SK-N-SH (cell line): Measurements from ENCODE around the gene CTCFL. TPM values are rescaled to one million over a fixed set of nuclear protein-coding genes. Genes with fewer than 3 reads are reported as not detected.
A peak's percentile ranks its signal among the peaks of the same experiment; 100 is the strongest.

Source experiments
- CTCF ChIA-PET: fragments of 300-600, 350-600 bp; formaldehyde crosslinking; extraction: SDS; loops from one replicate; lab custom pipeline; 2021; lab: Yijun Ruan, JAX
- POLR2A ChIA-PET: fragments of 350-600 bp; sonication (Branson Sonifier 250); formaldehyde crosslinking; extraction: SDS; loops from one replicate; lab custom pipeline; 2020; ENCODE audit warnings: antibody characterized with exemption, inconsistent platforms; lab: Yijun Ruan, JAX
- DNase-seq: peaks from one replicate; pipeline ENCODE4 v3.0.0; 2012
- H2AFZ ChIP-seq: fragments of 200-600 bp; sonication (generic); 2 replicates; pipeline ENCODE4 v1.8.1; 2016; ENCODE audit warnings: antibody characterized with exemption, mild to moderate bottlenecking, low read depth
- H3F3A ChIP-seq: fragments of 200-600 bp; sonication (generic); replicated peaks from 2 replicates; pipeline ENCODE3; 2016; ENCODE audit warnings: antibody characterized with exemption, mild to moderate bottlenecking; ENCODE audit not compliant: insufficient read depth
- H3K27ac ChIP-seq, 2 experiments: fragments of 200-500 bp in 1 of 2; fragments of 200-600 bp in 1 of 2; sonication (Bioruptor generic) in 1 of 2; sonication (generic), shearing (Covaris generic) in 1 of 2; 2 replicates each; pipeline versions ENCODE4 v1.5.1 to v1.6.1; 2014 to 2016; ENCODE audit warnings: low read depth in 2 of 2, inconsistent platforms in 1 of 2, low read length in 1 of 2, mild to moderate bottlenecking in 1 of 2, mixed read lengths in 1 of 2
- H3K27me3 ChIP-seq: fragments of 200-600 bp; sonication (generic), shearing (Covaris generic); 2 replicates; pipeline ENCODE4 v1.6.1; 2016; ENCODE audit warnings: mixed run types; ENCODE audit not compliant: insufficient read depth
- H3K36me3 ChIP-seq, 2 experiments: fragments of 200-500 bp in 1 of 2; fragments of 200-600 bp in 1 of 2; sonication (Bioruptor generic) in 1 of 2; sonication (generic) in 1 of 2; replicated peaks in 1 of 2; 2 replicates each; pipeline versions ENCODE3 to v1.5.1; 2014 to 2016; ENCODE audit warnings: low read length in 1 of 2, mild to moderate bottlenecking in 1 of 2; ENCODE audit not compliant: insufficient read depth in 2 of 2, control insufficient read depth in 1 of 2
- H3K4me1 ChIP-seq, 2 experiments: fragments of 200-500 bp in 1 of 2; fragments of 200-600 bp in 1 of 2; sonication (Bioruptor generic) in 1 of 2; sonication (generic), shearing (Covaris generic) in 1 of 2; 2 replicates each; pipeline versions ENCODE4 v1.5.1 to v1.6.1; 2014 to 2016; ENCODE audit warnings: low read depth in 1 of 2, low read length in 1 of 2, mixed run types in 1 of 2; ENCODE audit not compliant: insufficient read depth in 2 of 2, control insufficient read depth in 1 of 2
- H3K4me2 ChIP-seq: fragments of 200-600 bp; sonication (generic), shearing (Covaris generic); 2 replicates; pipeline ENCODE4 v1.6.1; 2017; ENCODE audit warnings: mixed run types
- H3K4me3 ChIP-seq, 2 experiments: fragments of 200-500 bp in 1 of 2; fragments of 200-600 bp in 1 of 2; sonication (Bioruptor generic) in 1 of 2; sonication (generic), shearing (Covaris generic) in 1 of 2; 2 replicates each; pipeline versions ENCODE4 v1.5.1 to v1.8.1; 2014 to 2016; ENCODE audit warnings: low read depth in 2 of 2, inconsistent platforms in 1 of 2, low read length in 1 of 2, mild to moderate bottlenecking in 1 of 2, mixed read lengths in 1 of 2, moderate library complexity in 1 of 2
- H3K79me2 ChIP-seq: fragments of 200-600 bp; sonication (generic); 2 replicates; pipeline ENCODE4 v1.8.1; 2017; ENCODE audit warnings: mild to moderate bottlenecking; ENCODE audit not compliant: insufficient read depth
- H3K9ac ChIP-seq: fragments of 200-600 bp; sonication (generic); 2 replicates; pipeline ENCODE4 v1.6.1; 2017; ENCODE audit warnings: mixed run types
- H3K9me2 ChIP-seq: fragments of 200-600 bp; sonication (generic); 2 replicates; pipeline ENCODE4 v1.6.1; 2017; ENCODE audit warnings: mixed run types
- H3K9me3 ChIP-seq: fragments of 200-600 bp; sonication (generic); 2 replicates; pipeline ENCODE4 v1.6.1; 2017; ENCODE audit warnings: mixed run types, mild to moderate bottlenecking, moderate library complexity
- H4K20me1 ChIP-seq: fragments of 200-600 bp; sonication (generic); 2 replicates; pipeline ENCODE4 v1.6.1; 2017; ENCODE audit warnings: mild to moderate bottlenecking, mixed run types; ENCODE audit not compliant: insufficient read depth
- ELF1 ChIP-seq: IDR thresholded peaks from 2 replicates; pipeline ENCODE4 v1.4.0; 2012
- EP300 ChIP-seq, 2 experiments: IDR thresholded peaks; 2 replicates each; pipeline versions ENCODE4 v1.4.0 to v1.6.1; 2012; ENCODE audit warnings: borderline replicate concordance in 1 of 2, low read depth in 1 of 2, low read length in 1 of 2
- FOXJ3 ChIP-seq: sonication (generic); formaldehyde crosslinking; IDR thresholded peaks from 2 replicates; pipeline ENCODE4 v1.5.1; 2020; ENCODE audit warnings: mild to moderate bottlenecking, missing genetic modification reagents
- GATA2 ChIP-seq: sonication (generic); formaldehyde crosslinking; IDR thresholded peaks from 2 replicates; pipeline ENCODE4 v1.5.0; 2020; ENCODE audit warnings: mild to moderate bottlenecking, missing genetic modification reagents
- JUND ChIP-seq: IDR thresholded peaks from 2 replicates; pipeline ENCODE4 v1.4.0; 2012
- MEF2A ChIP-seq: IDR thresholded peaks from 2 replicates; pipeline ENCODE4 v1.4.0; 2012; ENCODE audit warnings: low read depth, borderline replicate concordance
- RAD21 ChIP-seq: IDR thresholded peaks from 2 replicates; pipeline ENCODE4 v1.6.1; 2012; ENCODE audit warnings: mild to moderate bottlenecking, low read length
- RFX5 ChIP-seq: IDR thresholded peaks from 2 replicates; pipeline ENCODE4 v1.6.1; 2012; ENCODE audit warnings: mild to moderate bottlenecking, improper control_type of control experiment, low read length
- RXRA ChIP-seq: IDR thresholded peaks from 2 replicates; pipeline ENCODE4 v1.4.0; 2012; ENCODE audit warnings: low read depth, mild to moderate bottlenecking, borderline replicate concordance
- SIN3A ChIP-seq: IDR thresholded peaks from 2 replicates; pipeline ENCODE4 v1.6.1; 2012; ENCODE audit warnings: low read depth, mild to moderate bottlenecking, low read length, moderate library complexity, borderline replicate concordance
- SMC3 ChIP-seq: IDR thresholded peaks from 2 replicates; pipeline ENCODE4 v1.6.1; 2012; ENCODE audit warnings: low read depth, low read length, improper control_type of control experiment
- TAF1 ChIP-seq: IDR thresholded peaks from 2 replicates; pipeline ENCODE4 v1.6.1; 2012; ENCODE audit warnings: low read depth, mild to moderate bottlenecking, low read length, moderate library complexity, borderline replicate concordance
- TCF12 ChIP-seq: IDR thresholded peaks from 2 replicates; pipeline ENCODE4 v1.4.0; 2012
- YY1 ChIP-seq: IDR thresholded peaks from 2 replicates; pipeline ENCODE4 v1.4.0; 2012; ENCODE audit warnings: low read depth, mild to moderate bottlenecking
- WGBS: methylation state at CpG from one replicate; pipeline ENCODE4 v1.1.6; 2017; ENCODE audit warnings: low lambda C conversion rate; 5-methylcytosine and 5-hydroxymethylcytosine counted together
- polyA plus RNA-seq, 3 experiments: library from polyadenylated mRNA; depleted of rRNA; stranded (reverse); fragments of >200 nt; gene quantifications; 2 replicates each; pipeline ENCODE4 v1.2.3, GENCODE V29; 2012
- TF ChIP-seq, protein P1 (sequence below): IDR thresholded peaks from 2 replicates; pipeline ENCODE4 v1.4.0; 2012; ENCODE audit warnings: low read depth
- TF ChIP-seq, protein P2 (sequence below): IDR thresholded peaks from 2 replicates; pipeline ENCODE4 v1.4.0; 2012; ENCODE audit warnings: low read depth, borderline replicate concordance
- TF ChIP-seq, protein P3 (sequence below): fragments of 150-350 bp; IDR thresholded peaks from 2 replicates; pipeline ENCODE4 v1.6.1; 2017; ENCODE audit warnings: antibody characterized with exemption, low read length, low read depth, borderline replicate concordance
- TF ChIP-seq, protein P4 (sequence below): IDR thresholded peaks from 2 replicates; pipeline ENCODE4; 2012

The CTCFL gene
- polyA plus RNA-seq, 1 of the 3 experiments (the other 2 are of a cell fraction), result not detected

DNA sequence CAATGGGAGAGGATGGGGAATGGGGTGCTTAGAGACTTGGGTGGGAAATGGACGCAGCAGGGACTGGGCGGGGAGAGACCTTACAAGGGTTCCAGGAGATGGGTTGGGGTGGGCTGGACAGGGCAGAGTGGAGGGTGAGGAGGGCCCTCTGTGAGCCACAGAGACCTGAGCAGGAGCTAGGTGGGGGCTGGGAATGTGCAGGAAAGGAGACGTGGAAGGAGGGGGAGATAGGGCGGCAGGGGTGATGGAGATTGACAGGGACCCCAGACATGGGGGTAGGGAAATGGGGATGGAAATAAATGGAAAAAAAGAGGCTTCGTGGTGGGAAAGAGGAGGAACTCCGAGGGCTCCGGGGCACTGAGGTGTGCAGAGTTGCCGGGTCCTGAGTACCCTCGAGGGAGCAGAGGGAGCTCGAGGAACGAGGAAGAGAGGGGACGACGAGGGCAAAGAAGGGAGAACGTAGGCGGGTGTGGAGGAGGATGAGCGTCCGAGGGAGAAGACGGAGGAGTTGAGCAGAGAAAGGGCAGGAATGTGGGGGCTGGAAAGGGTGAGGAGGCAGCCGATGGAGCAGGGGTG, 2.0 kb upstream of the CTCFL start:
- H3K4me2 ChIP-seq, result no peak overlapping the region
- H3K27ac ChIP-seq, result no peak overlapping the region
- no peak for DNase-seq
- H3K36me3 ChIP-seq, result no peaks in the 10 kb centered on the region
- H3K4me3 ChIP-seq, result no peak overlapping the region
- no peaks in the 10 kb centered on the region for H3K9me3 ChIP-seq
- POLR2A ChIA-PET, result no interaction called here
- H2AFZ ChIP-seq, result no peak overlapping the region
- CTCF ChIA-PET, result interaction anchor here (0.9 to 2.1 kb wide), 7 partner anchors 11 to 69 kb away, joined by 3 to 8 read pairs (median 4); no protein-coding TSS in a partner anchor
- no peaks in the 10 kb centered on the region for H3K27me3 ChIP-seq
- H3K79me2 ChIP-seq, result no peaks in the 10 kb centered on the region
- WGBS, result 67% methylated on average over 19 of the region's 19 CpGs
- H3F3A ChIP-seq, result no peaks in the 10 kb centered on the region
- H4K20me1 ChIP-seq, result no peaks in the 10 kb centered on the region
- no peaks in the 10 kb centered on the region for H3K9me2 ChIP-seq
- no peak overlapping the region for H3K9ac ChIP-seq
- TF ChIP-seq, protein P1, sequence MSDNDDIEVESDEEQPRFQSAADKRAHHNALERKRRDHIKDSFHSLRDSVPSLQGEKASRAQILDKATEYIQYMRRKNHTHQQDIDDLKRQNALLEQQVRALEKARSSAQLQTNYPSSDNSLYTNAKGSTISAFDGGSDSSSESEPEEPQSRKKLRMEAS, result no peak
- TF ChIP-seq, protein P2, sequence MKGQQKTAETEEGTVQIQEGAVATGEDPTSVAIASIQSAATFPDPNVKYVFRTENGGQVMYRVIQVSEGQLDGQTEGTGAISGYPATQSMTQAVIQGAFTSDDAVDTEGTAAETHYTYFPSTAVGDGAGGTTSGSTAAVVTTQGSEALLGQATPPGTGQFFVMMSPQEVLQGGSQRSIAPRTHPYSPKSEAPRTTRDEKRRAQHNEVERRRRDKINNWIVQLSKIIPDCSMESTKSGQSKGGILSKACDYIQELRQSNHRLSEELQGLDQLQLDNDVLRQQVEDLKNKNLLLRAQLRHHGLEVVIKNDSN, result no peak
- TF ChIP-seq, protein P3, sequence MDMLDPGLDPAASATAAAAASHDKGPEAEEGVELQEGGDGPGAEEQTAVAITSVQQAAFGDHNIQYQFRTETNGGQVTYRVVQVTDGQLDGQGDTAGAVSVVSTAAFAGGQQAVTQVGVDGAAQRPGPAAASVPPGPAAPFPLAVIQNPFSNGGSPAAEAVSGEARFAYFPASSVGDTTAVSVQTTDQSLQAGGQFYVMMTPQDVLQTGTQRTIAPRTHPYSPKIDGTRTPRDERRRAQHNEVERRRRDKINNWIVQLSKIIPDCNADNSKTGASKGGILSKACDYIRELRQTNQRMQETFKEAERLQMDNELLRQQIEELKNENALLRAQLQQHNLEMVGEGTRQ, result no peak
- TF ChIP-seq EP300 (IDR thresholded peaks at IDR 0.05; ENCODE audit: borderline replicate concordance in 1 of 2, low read depth in 1 of 2, low read length in 1 of 2) (no peak), JUND (no peak), SMC3 (no peak), GATA2 (no peak), YY1 (no peak), FOXJ3 (CRISPR knock-in tag) (no peak), MEF2A (no peak), RAD21 (no peak)
- H3K4me1 ChIP-seq, result peaks cover 0 to 2% of the 10 kb centered on the region in 2 experiments; a peak in 1 of 4 replicates

DNA sequence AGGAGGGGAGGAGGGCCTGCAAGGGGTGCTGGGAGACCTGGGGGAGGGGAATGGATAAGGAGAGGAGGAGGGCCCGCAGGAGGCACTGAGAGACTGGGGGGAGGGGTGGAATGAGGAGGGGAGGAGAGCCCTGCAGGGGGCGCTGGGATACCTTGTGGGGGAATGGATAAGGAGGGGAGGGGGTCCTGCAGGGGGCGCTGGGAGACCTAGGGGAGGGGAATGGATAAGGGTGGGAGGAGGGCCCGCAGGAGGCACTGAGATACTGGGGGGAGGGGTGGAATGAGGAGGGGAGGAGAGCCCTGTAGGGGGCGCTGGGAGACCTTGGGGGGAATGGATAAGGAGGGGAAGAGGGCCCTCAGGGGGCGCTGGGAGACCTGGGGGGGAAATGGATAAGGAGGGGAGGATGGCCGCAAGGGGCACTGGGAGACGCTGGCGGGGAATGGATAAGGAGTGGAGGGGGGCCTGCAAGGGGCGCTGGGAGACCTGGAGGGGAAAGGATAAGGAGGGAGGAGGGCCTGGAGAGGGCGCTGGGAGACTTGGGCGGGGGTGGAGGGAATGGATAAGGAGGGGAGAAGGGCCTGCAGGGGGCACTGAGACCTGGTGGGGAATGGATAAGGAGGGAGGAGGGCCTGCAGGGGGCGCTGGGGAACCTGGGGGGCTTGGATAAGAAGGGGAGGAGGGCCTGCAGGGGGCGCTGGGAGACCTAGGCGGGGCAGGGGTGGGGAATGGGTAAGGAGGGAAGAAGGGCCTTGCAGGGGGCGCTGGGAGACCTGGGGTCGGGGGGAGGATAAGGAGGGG, 1.3 kb upstream of the CTCFL start:
- Histone ChIP-seq H3F3A (no peaks in the 10 kb centered on the region), H3K4me3 (no peak overlapping the region), H3K79me2 (no peaks in the 10 kb centered on the region), H3K9me2 (no peaks in the 10 kb centered on the region), H3K9me3 (no peaks in the 10 kb centered on the region), H3K4me2 (no peak overlapping the region), H2AFZ (no peak overlapping the region), H3K27me3 (no peaks in the 10 kb centered on the region), H4K20me1 (no peaks in the 10 kb centered on the region), H3K36me3 (no peaks in the 10 kb centered on the region), H3K27ac (no peak overlapping the region), H3K9ac (no peak overlapping the region), H3K4me1 (peaks cover 0 to 2% of the 10 kb centered on the region in 2 experiments; a peak in 1 of 4 replicates)
- ChIA-PET CTCF (interaction anchor here (1.1 to 2.1 kb wide), 3 partner anchors 11 to 70 kb away, joined by 5 to 8 read pairs (median 6); no protein-coding TSS in a partner anchor), POLR2A (no interaction called here)
- peak; percentile 45 for DNase-seq
- TF ChIP-seq, protein P4, sequence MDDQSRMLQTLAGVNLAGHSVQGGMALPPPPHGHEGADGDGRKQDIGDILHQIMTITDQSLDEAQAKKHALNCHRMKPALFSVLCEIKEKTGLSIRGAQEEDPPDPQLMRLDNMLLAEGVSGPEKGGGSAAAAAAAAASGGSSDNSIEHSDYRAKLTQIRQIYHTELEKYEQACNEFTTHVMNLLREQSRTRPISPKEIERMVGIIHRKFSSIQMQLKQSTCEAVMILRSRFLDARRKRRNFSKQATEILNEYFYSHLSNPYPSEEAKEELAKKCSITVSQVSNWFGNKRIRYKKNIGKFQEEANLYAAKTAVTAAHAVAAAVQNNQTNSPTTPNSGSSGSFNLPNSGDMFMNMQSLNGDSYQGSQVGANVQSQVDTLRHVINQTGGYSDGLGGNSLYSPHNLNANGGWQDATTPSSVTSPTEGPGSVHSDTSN, result no peak
- TF ChIP-seq RFX5, result no peak
- no peak for TF ChIP-seq SIN3A
- no peak for TF ChIP-seq SMC3
- TF ChIP-seq TAF1, result no peak
- no peak for TF ChIP-seq TCF12
- TF ChIP-seq ELF1, result no peak
- TF ChIP-seq, protein P1, result no peak
- no peak for TF ChIP-seq RXRA
- no peak for TF ChIP-seq RAD21
- no peak for TF ChIP-seq JUND
- WGBS, result 53% methylated on average over 17 of the region's 17 CpGs
